ENCODE data around the gene UHRF1. TPM values are rescaled to one million over a fixed set of nuclear protein-coding genes. Genes with fewer than 3 reads are reported as not detected.
A peak's percentile ranks its signal among the peaks of the same experiment; 100 is the strongest.

Gene UHRF1
- total RNA-seq, 1 donor from 2014 or later = 0.90 TPM

DNA sequence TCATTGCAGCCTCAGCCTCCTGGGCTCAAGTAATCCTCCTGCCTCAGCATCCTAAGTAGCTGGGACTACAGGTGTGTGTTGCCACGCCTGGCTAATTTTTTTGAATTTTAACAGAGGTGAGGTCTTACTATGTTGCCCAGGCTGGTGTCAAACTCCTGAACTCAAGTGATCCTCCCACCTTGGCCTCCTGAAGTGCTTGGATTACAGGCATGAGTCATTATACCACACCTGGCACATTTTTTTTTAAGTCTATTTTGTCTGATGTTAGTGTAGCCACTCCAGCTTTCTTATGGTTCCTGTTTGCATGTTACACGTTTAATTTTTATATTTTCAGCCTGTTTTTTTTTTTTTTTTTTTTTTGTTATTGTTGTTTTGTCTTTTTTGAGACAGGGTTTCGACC is 84.4 kb downstream of the UHRF1 start:
- DNase-seq (no peak), ATAC-seq (no peak)
- no peaks in the 10 kb centered on the region for H3K27me3 ChIP-seq
- no peak overlapping the region for H3K4me3 ChIP-seq
- TF ChIP-seq, protein P1, sequence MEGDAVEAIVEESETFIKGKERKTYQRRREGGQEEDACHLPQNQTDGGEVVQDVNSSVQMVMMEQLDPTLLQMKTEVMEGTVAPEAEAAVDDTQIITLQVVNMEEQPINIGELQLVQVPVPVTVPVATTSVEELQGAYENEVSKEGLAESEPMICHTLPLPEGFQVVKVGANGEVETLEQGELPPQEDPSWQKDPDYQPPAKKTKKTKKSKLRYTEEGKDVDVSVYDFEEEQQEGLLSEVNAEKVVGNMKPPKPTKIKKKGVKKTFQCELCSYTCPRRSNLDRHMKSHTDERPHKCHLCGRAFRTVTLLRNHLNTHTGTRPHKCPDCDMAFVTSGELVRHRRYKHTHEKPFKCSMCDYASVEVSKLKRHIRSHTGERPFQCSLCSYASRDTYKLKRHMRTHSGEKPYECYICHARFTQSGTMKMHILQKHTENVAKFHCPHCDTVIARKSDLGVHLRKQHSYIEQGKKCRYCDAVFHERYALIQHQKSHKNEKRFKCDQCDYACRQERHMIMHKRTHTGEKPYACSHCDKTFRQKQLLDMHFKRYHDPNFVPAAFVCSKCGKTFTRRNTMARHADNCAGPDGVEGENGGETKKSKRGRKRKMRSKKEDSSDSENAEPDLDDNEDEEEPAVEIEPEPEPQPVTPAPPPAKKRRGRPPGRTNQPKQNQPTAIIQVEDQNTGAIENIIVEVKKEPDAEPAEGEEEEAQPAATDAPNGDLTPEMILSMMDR (IDR thresholded peaks at IDR 0.05) = no peak
- no peak overlapping the region for H3K27ac ChIP-seq
- intact Hi-C loops (cut with DNase I) = no loop called here
- H3K4me1 ChIP-seq = peaks cover 6% of the 10 kb centered on the region
- no peaks in the 10 kb centered on the region for H3K9me3 ChIP-seq
- H3K36me3 ChIP-seq = peaks cover 14% of the 10 kb centered on the region

GRCh38 chr19:4996701-4997100 is 87.4 kb downstream of the UHRF1 start:
- H3K27ac ChIP-seq = no peak overlapping the region
- H3K36me3 ChIP-seq = peaks cover 14% of the 10 kb centered on the region
- no peaks in the 10 kb centered on the region for H3K9me3 ChIP-seq
- no peaks in the 10 kb centered on the region for H3K27me3 ChIP-seq
- DNase-seq (no peak), ATAC-seq (no peak)
- intact Hi-C loops (cut with DNase I) = no loop called here
- TF ChIP-seq, protein P1 (IDR thresholded peaks at IDR 0.05) = no peak
- H3K4me1 ChIP-seq = no peaks in the 10 kb centered on the region
- H3K4me3 ChIP-seq = no peak overlapping the region

GRCh38 chr19:4997297-4997696 is 88.0 kb downstream of the UHRF1 start:
- ATAC-seq (no peak), DNase-seq (no peak)
- H3K36me3 ChIP-seq = peaks cover 14% of the 10 kb centered on the region
- TF ChIP-seq, protein P1 (IDR thresholded peaks at IDR 0.05) = no peak
- no peaks in the 10 kb centered on the region for H3K27me3 ChIP-seq
- no peak overlapping the region for H3K4me3 ChIP-seq
- no peak overlapping the region for H3K27ac ChIP-seq
- H3K9me3 ChIP-seq = no peaks in the 10 kb centered on the region
- no peaks in the 10 kb centered on the region for H3K4me1 ChIP-seq
- intact Hi-C loops (cut with DNase I) = no loop called here

- no peak for ATAC-seq
- intact Hi-C loops (cut with DNase I) = no loop called here
- no peaks in the 10 kb centered on the region for H3K27me3 ChIP-seq
Measured at GRCh38 chr19:5000120-5000611, 90.9 kb downstream of the UHRF1 start.

GRCh38 chr19:5001615-5002014 is 92.3 kb downstream of the UHRF1 start:
- no peaks in the 10 kb centered on the region for H3K27me3 ChIP-seq
- no peak overlapping the region for H3K4me3 ChIP-seq
- TF ChIP-seq, protein P1 (IDR thresholded peaks at IDR 0.05) = peak; percentile 59
- ATAC-seq = peak; percentile 50
- peaks cover 4% of the 10 kb centered on the region for H3K36me3 ChIP-seq
- H3K4me1 ChIP-seq = no peaks in the 10 kb centered on the region
- no peaks in the 10 kb centered on the region for H3K9me3 ChIP-seq
- no peak for DNase-seq
- intact Hi-C loops (cut with DNase I) = no loop called here
- no peak overlapping the region for H3K27ac ChIP-seq

More at GRCh38 chr19:5000120-5000611, 90.9 kb downstream of the UHRF1 start:
- TF ChIP-seq, protein P1 (IDR thresholded peaks at IDR 0.05) = no peak
- peaks cover 14% of the 10 kb centered on the region for H3K36me3 ChIP-seq
- DNase-seq = no peak
- H3K27ac ChIP-seq = no peak overlapping the region
- no peaks in the 10 kb centered on the region for H3K4me1 ChIP-seq
- H3K9me3 ChIP-seq = no peaks in the 10 kb centered on the region
- H3K4me3 ChIP-seq = no peak overlapping the region

DNA sequence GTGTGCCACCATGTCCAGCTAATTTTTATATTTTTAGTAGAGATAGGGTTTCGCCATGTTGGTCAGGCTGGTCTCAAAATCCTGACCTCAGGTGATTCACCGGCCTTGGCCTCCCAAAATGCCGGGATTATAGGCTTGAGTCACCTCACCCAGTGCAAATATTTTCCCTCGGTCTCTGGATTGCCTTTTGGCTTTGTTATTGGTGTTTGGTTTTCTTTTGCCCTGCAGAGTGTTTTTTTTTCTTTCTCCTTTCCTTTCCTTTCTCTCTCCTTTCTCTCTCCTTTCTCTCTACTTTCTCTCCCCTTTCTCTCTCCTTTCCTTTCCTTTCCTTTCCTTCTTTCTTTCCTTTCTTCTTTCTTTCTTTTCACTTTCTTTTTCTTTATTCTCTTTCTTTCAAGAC is 92.8 kb downstream of the UHRF1 start:
- Histone ChIP-seq H3K9me3 (no peaks in the 10 kb centered on the region), H3K4me3 (no peak overlapping the region), H3K27ac (no peak overlapping the region), H3K27me3 (no peaks in the 10 kb centered on the region), H3K4me1 (no peaks in the 10 kb centered on the region), H3K36me3 (no peaks in the 10 kb centered on the region)
- no peak for ATAC-seq
- intact Hi-C loops (cut with DNase I) = no loop called here
- TF ChIP-seq, protein P1 (IDR thresholded peaks at IDR 0.05) = no peak
- DNase-seq = no peak

Data from upper lobe of right lung (tissue), 1 donor.